ENCODE data around the gene WNK1.

DNA sequence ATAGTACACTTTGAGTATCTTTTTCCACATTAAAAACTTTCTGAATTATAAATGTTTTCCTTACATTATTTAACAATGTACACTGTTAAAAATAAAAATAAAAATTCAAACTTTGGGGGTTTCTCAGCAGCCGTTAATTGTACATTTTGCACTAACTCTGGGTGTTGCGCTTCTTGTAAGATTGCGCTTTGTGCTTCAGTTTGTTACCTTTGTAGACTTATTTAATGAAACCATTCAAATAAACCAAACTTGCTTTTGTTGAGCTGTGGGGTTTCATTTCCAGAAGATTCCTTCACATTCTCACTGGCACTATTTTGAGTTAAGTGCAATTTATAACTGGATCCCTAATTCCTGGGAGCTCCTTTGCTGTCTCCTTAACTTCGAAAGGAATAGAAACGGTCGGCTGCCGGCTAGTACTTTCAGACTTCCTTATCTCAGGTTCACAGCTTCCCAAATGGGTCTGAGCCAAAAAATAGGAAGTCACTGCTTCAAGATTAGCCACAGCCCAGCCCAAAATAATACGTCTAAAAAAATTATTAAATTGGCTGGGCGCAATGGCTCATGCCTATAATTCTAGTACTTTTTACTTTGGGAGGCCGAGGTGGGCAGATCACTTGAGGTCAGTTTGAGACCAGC, 158.9 kb downstream of the WNK1 start:
- TF ChIP-seq, protein P1, sequence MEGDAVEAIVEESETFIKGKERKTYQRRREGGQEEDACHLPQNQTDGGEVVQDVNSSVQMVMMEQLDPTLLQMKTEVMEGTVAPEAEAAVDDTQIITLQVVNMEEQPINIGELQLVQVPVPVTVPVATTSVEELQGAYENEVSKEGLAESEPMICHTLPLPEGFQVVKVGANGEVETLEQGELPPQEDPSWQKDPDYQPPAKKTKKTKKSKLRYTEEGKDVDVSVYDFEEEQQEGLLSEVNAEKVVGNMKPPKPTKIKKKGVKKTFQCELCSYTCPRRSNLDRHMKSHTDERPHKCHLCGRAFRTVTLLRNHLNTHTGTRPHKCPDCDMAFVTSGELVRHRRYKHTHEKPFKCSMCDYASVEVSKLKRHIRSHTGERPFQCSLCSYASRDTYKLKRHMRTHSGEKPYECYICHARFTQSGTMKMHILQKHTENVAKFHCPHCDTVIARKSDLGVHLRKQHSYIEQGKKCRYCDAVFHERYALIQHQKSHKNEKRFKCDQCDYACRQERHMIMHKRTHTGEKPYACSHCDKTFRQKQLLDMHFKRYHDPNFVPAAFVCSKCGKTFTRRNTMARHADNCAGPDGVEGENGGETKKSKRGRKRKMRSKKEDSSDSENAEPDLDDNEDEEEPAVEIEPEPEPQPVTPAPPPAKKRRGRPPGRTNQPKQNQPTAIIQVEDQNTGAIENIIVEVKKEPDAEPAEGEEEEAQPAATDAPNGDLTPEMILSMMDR (conservative IDR thresholded peaks at IDR 0.05; ENCODE audit: low read length): no peak
- no peak for TF ChIP-seq EZH2phosphoT487 (IDR thresholded peaks at IDR 0.05; ENCODE audit: borderline replicate concordance, low read depth, low read length)
